HEK293 (cell line): ENCODE data around the gene SLC38A4.

Source experiments
- CTCF ChIA-PET: fragments of 350-600 bp; formaldehyde crosslinking; extraction: SDS; loops from one replicate; lab custom pipeline; 2021; ENCODE audit warnings: antibody characterized with exemption; lab: Yijun Ruan, JAX
- POLR2A ChIA-PET: fragments of 300-600 bp; formaldehyde crosslinking; extraction: SDS; loops from one replicate; lab custom pipeline; 2020; ENCODE audit warnings: antibody characterized with exemption, inconsistent platforms; lab: Yijun Ruan, JAX
- H3K27ac ChIP-seq: fragments of 200-500 bp; sonication (Bioruptor generic); 2 replicates; pipeline ENCODE4 v1.5.1; 2014; ENCODE audit warnings: low read depth, low read length, control low read depth, inconsistent platforms; ENCODE audit errors: extremely low read depth
- H3K36me3 ChIP-seq, 2 experiments: fragments of 200-500 bp in 1 of 2; sonication (Bioruptor generic) in 1 of 2; 1 replicate in 1 of 2; 2 replicates in 1 of 2; pipeline ENCODE4 v1.5.1; 2014 to 2017; ENCODE audit warnings: inconsistent platforms in 2 of 2, low read length in 2 of 2; ENCODE audit not compliant: control insufficient read depth in 2 of 2, insufficient read depth in 1 of 2
- H3K4me1 ChIP-seq: fragments of 200-500 bp; sonication (Bioruptor generic); 2 replicates; pipeline ENCODE4 v1.5.1; 2014; ENCODE audit warnings: mild to moderate bottlenecking, low read length, inconsistent platforms; ENCODE audit not compliant: control insufficient read depth, insufficient read depth
- H3K4me3 ChIP-seq: 2 replicates; pipeline ENCODE4 v1.5.1; 2011; ENCODE audit warnings: low read depth, mild to moderate bottlenecking, control low read depth, low read length, moderate library complexity
- H3K9me3 ChIP-seq: fragments of 200-500 bp; sonication (Bioruptor generic); 2 replicates; pipeline ENCODE4 v1.5.1; 2014; ENCODE audit warnings: low read depth, low read length, inconsistent platforms; ENCODE audit not compliant: control insufficient read depth, insufficient read depth
- BCL11B ChIP-seq: fragments of 450-650 bp; formaldehyde crosslinking; IDR thresholded peaks from 2 replicates; pipeline ENCODE4 v1.5.1; 2016; ENCODE audit warnings: low read depth, missing biosample characterization, missing genetic modification characterization
- EGR2 ChIP-seq: fragments of 450-650 bp; formaldehyde crosslinking; IDR thresholded peaks from 2 replicates; pipeline ENCODE4 v1.5.1; 2016; ENCODE audit warnings: low read depth, missing biosample characterization, missing genetic modification characterization
- GLI4 ChIP-seq: fragments of 450-650 bp; formaldehyde crosslinking; IDR thresholded peaks from 2 replicates; pipeline ENCODE4 v1.5.1; 2016; ENCODE audit warnings: missing biosample characterization, missing genetic modification characterization
- GLIS1 ChIP-seq: fragments of 450-650 bp; formaldehyde crosslinking; IDR thresholded peaks from 2 replicates; pipeline ENCODE4 v1.5.1; 2016; ENCODE audit warnings: missing biosample characterization, missing genetic modification characterization
- HOXD13 ChIP-seq: sonication (generic); formaldehyde crosslinking; IDR thresholded peaks from 2 replicates; pipeline ENCODE4 v1.8.0; 2022; ENCODE audit warnings: missing genetic modification reagents, borderline replicate concordance
- SETDB1 ChIP-seq: IDR thresholded peaks from one replicate; pipeline ENCODE4 v1.6.1; 2017; ENCODE audit warnings: mild to moderate bottlenecking, low read length, moderate library complexity, mixed read lengths; ENCODE audit not compliant: insufficient read length
- ZBTB8A ChIP-seq: fragments of 450-650 bp; formaldehyde crosslinking; IDR thresholded peaks from 2 replicates; pipeline ENCODE4 v1.5.1; 2016; ENCODE audit warnings: missing biosample characterization, missing genetic modification characterization
- ZFP41 ChIP-seq: fragments of 450-650 bp; formaldehyde crosslinking; IDR thresholded peaks from 2 replicates; pipeline ENCODE4 v1.5.1; 2016; ENCODE audit warnings: missing biosample characterization, missing genetic modification characterization, borderline replicate concordance
- ZNF114 ChIP-seq: fragments of 450-650 bp; formaldehyde crosslinking; IDR thresholded peaks from 2 replicates; pipeline ENCODE4 v1.5.0; 2017; ENCODE audit warnings: missing biosample characterization, missing genetic modification characterization
- ZNF157 ChIP-seq: fragments of 450-650 bp; formaldehyde crosslinking; IDR thresholded peaks from 2 replicates; pipeline ENCODE4 v1.5.1; 2016; ENCODE audit warnings: missing biosample characterization, missing genetic modification characterization
- ZNF19 ChIP-seq: fragments of 450-650 bp; formaldehyde crosslinking; IDR thresholded peaks from 2 replicates; pipeline ENCODE4; 2016; ENCODE audit warnings: missing biosample characterization, missing genetic modification characterization, low read depth
- ZNF335 ChIP-seq: fragments of 450-650 bp; formaldehyde crosslinking; conservative IDR thresholded peaks from 2 replicates; pipeline ENCODE4 v1.5.1; 2016; ENCODE audit warnings: missing biosample characterization, missing genetic modification characterization
- ZNF404 ChIP-seq: fragments of 450-650 bp; formaldehyde crosslinking; IDR thresholded peaks from 2 replicates; pipeline ENCODE4 v1.5.1; 2017; ENCODE audit warnings: missing biosample characterization, missing genetic modification characterization
- ZNF423 ChIP-seq: fragments of 450-650 bp; formaldehyde crosslinking; IDR thresholded peaks from 2 replicates; pipeline ENCODE4 v1.5.1; 2016; ENCODE audit warnings: missing biosample characterization, missing genetic modification characterization
- ZNF473 ChIP-seq: fragments of 450-650 bp; formaldehyde crosslinking; IDR thresholded peaks from 2 replicates; pipeline ENCODE4 v1.5.1; 2017; ENCODE audit warnings: missing biosample characterization, missing genetic modification characterization
- ZNF549 ChIP-seq: fragments of 450-650 bp; IDR thresholded peaks from 2 replicates; pipeline ENCODE4 v1.5.1; 2018; ENCODE audit warnings: missing biosample characterization, missing genetic modification characterization, mild to moderate bottlenecking, inconsistent platforms, moderate library complexity
- ZNF555 ChIP-seq: fragments of 450-650 bp; formaldehyde crosslinking; conservative IDR thresholded peaks from 2 replicates; pipeline ENCODE4 v1.5.1; 2017; ENCODE audit warnings: missing biosample characterization, mild to moderate bottlenecking, missing genetic modification characterization, inconsistent platforms
- ZNF560 ChIP-seq: fragments of 450-650 bp; formaldehyde crosslinking; IDR thresholded peaks from 2 replicates; pipeline ENCODE4 v1.5.1; 2017; ENCODE audit warnings: missing biosample characterization, missing genetic modification characterization, borderline replicate concordance
- ZNF707 ChIP-seq: fragments of 450-650 bp; formaldehyde crosslinking; IDR thresholded peaks from 2 replicates; pipeline ENCODE4 v1.5.1; 2016; ENCODE audit warnings: missing biosample characterization, missing genetic modification characterization
- ZXDB ChIP-seq: fragments of 450-650 bp; formaldehyde crosslinking; IDR thresholded peaks from 2 replicates; pipeline ENCODE4 v1.5.1; 2016; ENCODE audit warnings: missing biosample characterization, missing genetic modification characterization
- TF ChIP-seq, protein P1 (sequence below): fragments of 450-650 bp; formaldehyde crosslinking; IDR thresholded peaks from 2 replicates; pipeline ENCODE4 v1.5.1; 2016; ENCODE audit warnings: missing biosample characterization, missing genetic modification characterization
- TF ChIP-seq, protein P2 (sequence below): fragments of 450-650 bp; formaldehyde crosslinking; IDR thresholded peaks from 2 replicates; pipeline ENCODE4 v1.5.1; 2017; ENCODE audit warnings: missing biosample characterization, missing genetic modification characterization

SLC38A4 gene

DNA sequence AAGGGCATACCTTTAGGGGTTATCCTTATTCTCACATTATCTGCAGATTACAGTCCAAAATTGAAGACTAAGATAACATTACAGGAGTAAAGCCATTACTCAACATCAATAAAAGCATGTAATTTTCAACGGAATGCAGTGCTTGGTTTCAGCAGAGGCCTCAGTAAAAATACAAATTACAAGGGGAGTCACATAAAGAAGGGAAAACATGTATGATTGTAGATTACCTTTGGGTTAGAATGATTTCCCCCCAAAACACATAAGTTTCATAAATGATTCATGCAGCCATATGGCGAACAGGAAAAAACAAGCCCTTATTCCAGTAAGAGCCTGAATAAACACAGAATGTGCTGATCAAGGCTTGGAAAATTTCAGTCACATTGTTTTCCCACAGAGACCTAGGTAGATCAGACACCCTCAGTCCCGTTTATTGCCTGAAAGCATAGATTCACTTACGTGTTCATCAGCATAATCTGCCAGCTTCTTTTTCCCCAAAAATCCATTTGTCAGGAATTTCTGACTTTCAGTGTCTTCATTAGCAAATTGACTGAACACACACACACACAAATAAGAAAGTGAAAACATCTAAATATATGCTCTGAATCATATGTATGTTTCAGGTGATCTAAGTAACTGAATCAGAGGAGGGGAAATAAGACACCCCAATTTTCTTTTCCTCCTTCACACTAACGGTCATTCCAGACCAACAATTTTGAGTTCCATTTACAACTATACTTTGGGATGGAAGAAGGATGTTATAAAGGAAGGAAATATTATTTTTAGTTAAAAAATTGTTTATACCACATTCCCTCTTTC, 37.5 kb downstream of the SLC38A4 start:
- no peak overlapping the region for H3K27ac ChIP-seq
- TF ChIP-seq ZNF404 (tag by site-specific recombination) (no peak), ZNF335 (tag by site-specific recombination) (peak; percentile 32; the same call in 1 of the 2 replicates)
- TF ChIP-seq, all 188 proteins: peak for 1
- H3K9me3 ChIP-seq, result no peaks in the 10 kb centered on the region
- H3K36me3 ChIP-seq, result no peaks in the 10 kb centered on the region
- POLR2A ChIA-PET, result no interaction called here
- CTCF ChIA-PET, result no interaction called here
- H3K4me1 ChIP-seq, result no peaks in the 10 kb centered on the region
- H3K4me3 ChIP-seq, result no peak overlapping the region

DNA sequence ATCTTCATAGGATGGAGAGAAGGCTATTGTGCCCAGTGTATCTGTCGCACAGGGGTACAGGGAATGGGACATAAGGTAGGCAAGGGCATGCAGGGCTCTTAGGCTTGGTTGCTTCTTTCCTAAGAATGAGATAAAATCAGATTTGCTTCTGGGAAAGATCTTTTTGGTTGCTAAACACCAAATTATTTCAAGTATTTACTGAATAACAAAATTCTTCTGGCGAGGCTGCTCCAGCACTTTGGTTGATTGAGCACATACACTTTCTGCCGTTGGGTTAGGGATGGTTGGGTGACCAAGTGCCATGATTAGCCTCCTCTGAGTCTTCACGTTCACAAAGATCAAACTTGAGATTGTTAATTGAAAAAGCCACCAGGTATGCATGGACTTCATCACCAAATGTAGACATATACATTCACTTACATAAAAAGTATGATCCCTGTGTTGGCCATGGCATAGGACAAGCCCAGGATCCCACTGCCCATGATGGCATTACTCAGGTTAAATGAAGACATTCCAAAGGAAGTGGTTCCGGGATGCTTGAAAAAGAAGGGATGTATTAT, 38.2 kb downstream of the SLC38A4 start:
- no peak overlapping the region for H3K4me3 ChIP-seq
- ChIA-PET POLR2A (no interaction called here), CTCF (no interaction called here)
- H3K4me1 ChIP-seq, result no peaks in the 10 kb centered on the region
- H3K27ac ChIP-seq, result no peak overlapping the region
- H3K9me3 ChIP-seq, result no peaks in the 10 kb centered on the region
- TF ChIP-seq GLI4 (tag by site-specific recombination), result no peak
- TF ChIP-seq, protein P1, sequence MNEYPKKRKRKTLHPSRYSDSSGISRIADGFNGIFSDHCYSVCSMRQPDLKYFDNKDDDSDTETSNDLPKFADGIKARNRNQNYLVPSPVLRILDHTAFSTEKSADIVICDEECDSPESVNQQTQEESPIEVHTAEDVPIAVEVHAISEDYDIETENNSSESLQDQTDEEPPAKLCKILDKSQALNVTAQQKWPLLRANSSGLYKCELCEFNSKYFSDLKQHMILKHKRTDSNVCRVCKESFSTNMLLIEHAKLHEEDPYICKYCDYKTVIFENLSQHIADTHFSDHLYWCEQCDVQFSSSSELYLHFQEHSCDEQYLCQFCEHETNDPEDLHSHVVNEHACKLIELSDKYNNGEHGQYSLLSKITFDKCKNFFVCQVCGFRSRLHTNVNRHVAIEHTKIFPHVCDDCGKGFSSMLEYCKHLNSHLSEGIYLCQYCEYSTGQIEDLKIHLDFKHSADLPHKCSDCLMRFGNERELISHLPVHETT (tag by site-specific recombination), result no peak
- TF ChIP-seq ZNF114 (tag by site-specific recombination), result no peak
- TF ChIP-seq ZNF157 (tag by site-specific recombination), result no peak
- no peak for TF ChIP-seq ZXDB (tag by site-specific recombination)
- TF ChIP-seq, protein P2, sequence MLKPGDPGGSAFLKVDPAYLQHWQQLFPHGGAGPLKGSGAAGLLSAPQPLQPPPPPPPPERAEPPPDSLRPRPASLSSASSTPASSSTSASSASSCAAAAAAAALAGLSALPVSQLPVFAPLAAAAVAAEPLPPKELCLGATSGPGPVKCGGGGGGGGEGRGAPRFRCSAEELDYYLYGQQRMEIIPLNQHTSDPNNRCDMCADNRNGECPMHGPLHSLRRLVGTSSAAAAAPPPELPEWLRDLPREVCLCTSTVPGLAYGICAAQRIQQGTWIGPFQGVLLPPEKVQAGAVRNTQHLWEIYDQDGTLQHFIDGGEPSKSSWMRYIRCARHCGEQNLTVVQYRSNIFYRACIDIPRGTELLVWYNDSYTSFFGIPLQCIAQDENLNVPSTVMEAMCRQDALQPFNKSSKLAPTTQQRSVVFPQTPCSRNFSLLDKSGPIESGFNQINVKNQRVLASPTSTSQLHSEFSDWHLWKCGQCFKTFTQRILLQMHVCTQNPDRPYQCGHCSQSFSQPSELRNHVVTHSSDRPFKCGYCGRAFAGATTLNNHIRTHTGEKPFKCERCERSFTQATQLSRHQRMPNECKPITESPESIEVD, result no peak
- no peak for TF ChIP-seq SETDB1
- no peak for TF ChIP-seq HOXD13 (CRISPR knock-in tag)
- TF ChIP-seq ZNF423 (tag by site-specific recombination), result no peak
- no peak for TF ChIP-seq GLIS1 (tag by site-specific recombination)
- no peak for TF ChIP-seq ZBTB8A
- TF ChIP-seq ZFP41 (tag by site-specific recombination), result no peak
- no peak for TF ChIP-seq EGR2 (tag by site-specific recombination)
- no peak for TF ChIP-seq ZNF560
- TF ChIP-seq ZNF555, result no peak
- TF ChIP-seq ZNF473, result no peak
- no peak for TF ChIP-seq ZNF549 (tag by site-specific recombination)
- TF ChIP-seq, all 188 proteins: peak for 0
- H3K36me3 ChIP-seq, result no peaks in the 10 kb centered on the region

DNA sequence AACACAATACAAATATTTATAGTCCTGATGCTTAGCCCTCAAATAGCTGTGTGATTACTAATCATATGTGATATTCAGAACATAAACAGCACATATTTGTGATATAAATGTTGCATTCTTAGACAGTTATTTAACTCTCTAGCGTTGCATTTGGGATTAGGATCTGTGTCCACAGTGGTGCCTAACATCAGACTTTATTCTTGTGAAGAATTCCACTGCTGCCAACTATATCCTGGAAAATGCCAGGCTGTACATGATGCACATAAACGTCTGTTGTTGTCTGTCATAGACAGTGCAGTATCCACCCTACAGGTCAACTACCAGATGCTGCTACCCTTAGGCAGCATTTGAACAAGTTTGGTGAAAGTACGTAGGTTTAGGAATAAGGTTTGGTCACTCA, 39.0 kb downstream of the SLC38A4 start:
- Histone ChIP-seq H3K4me3 (no peak overlapping the region), H3K36me3 (no peaks in the 10 kb centered on the region), H3K4me1 (no peaks in the 10 kb centered on the region), H3K9me3 (no peaks in the 10 kb centered on the region), H3K27ac (no peak overlapping the region)
- ChIA-PET CTCF (interaction anchor here (0.7 kb wide), 1 partner anchor 11 kb away, joined by 4 read pairs; no protein-coding TSS in a partner anchor), POLR2A (no interaction called here)
- TF ChIP-seq ZNF560, result no peak
- TF ChIP-seq ZNF707 (tag by site-specific recombination), result no peak
- TF ChIP-seq ZNF19 (tag by site-specific recombination), result no peak
- TF ChIP-seq BCL11B, result no peak
